ENCODE data around the gene MBLAC1. TPM values are rescaled to one million over a fixed set of nuclear protein-coding genes. Genes with fewer than 3 reads are reported as not detected.

MBLAC1 gene
- total and polyA plus RNA-seq, 2 of the 4 experiments (the other 2 are of a cell fraction): 0.72 to 1.4 TPM

DNA sequence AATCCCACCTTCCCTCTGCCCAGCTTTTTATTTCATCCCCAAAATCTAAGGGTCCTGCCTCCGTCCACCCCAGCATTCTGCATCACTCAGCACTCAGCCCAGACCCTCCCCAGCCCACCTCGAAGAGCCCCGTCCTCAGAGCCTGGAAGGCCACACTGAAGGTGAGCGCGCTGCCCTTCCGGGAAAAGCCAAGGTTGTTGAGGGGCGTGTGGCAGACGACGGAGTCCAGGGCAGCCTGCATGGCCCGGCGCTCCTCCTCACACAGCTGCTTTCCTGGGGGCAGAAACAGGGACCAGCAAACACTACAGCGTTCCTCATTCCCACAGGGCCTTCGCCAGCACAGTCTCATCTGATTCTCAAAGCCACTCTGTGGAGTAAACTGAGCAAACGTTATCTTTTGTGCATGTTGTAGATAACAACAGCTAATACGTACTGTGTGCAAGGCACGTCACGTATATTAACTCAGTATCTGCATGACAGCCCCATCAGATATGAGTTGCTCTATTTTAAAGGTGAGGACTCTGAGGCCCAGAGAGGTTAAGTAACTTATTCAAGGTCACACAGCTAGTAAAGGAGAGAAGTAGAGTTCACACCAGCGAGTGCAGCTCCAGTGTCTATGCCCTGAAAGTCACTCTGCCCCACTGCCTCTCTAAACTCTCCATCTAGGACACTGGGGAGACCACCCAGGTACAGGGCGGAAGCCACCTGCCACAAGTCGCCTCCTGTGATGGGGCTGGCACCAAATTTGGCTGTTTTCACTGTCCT lies 29.0 kb downstream of the MBLAC1 start:
- H3K4ac ChIP-seq (ENCODE audit: low read depth, low read length): no peak overlapping the region
- no peak overlapping the region for H3K18ac ChIP-seq (ENCODE audit: low read depth, low read length)
- H4K8ac ChIP-seq (ENCODE audit: low read depth in 2 of 2, low read length in 2 of 2): no peak overlapping the region
- no peak overlapping the region for H2AK9ac ChIP-seq (replicated peaks; ENCODE audit: low read depth, low read length, poor library complexity)
- peaks cover 23% of the 10 kb centered on the region for H4K20me1 ChIP-seq (ENCODE audit: insufficient read depth, low read length)
- no peak overlapping the region for H3K14ac ChIP-seq (replicated peaks; ENCODE audit: low read depth, low read length)
- H3K4me3 ChIP-seq (ENCODE audit: insufficient read depth, low read depth, low read length): no peak overlapping the region
- dilution Hi-C loops (cut with HindIII; ENCODE audit: low sequenced_read_pairs, unreplicated experiment): no loop called here
- TF ChIP-seq, protein P1, sequence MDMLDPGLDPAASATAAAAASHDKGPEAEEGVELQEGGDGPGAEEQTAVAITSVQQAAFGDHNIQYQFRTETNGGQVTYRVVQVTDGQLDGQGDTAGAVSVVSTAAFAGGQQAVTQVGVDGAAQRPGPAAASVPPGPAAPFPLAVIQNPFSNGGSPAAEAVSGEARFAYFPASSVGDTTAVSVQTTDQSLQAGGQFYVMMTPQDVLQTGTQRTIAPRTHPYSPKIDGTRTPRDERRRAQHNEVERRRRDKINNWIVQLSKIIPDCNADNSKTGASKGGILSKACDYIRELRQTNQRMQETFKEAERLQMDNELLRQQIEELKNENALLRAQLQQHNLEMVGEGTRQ (IDR thresholded peaks at IDR 0.05; ENCODE audit: low read depth, low read length): no peak
- TF ChIP-seq BHLHE40 (IDR thresholded peaks at IDR 0.05; ENCODE audit: low read depth, low read length) (no peak), RCOR1 (IDR thresholded peaks at IDR 0.05; ENCODE audit: insufficient replicate concordance, low read length) (no peak), RAD21 (IDR thresholded peaks at IDR 0.05; ENCODE audit: low read length) (no peak), POLR2A (IDR thresholded peaks at IDR 0.05; ENCODE audit: low read depth, low read length) (no peak), MXI1 (IDR thresholded peaks at IDR 0.05; ENCODE audit: borderline replicate concordance, low read depth, low read length) (no peak), CEBPB (IDR thresholded peaks at IDR 0.05; ENCODE audit: low read depth, low read length) (no peak), CHD1 (IDR thresholded peaks at IDR 0.05; ENCODE audit: low read depth, low read length) (no peak), MAZ (IDR thresholded peaks at IDR 0.05; ENCODE audit: borderline replicate concordance, low read depth, low read length) (no peak), FOS (IDR thresholded peaks at IDR 0.05; ENCODE audit: low read depth, low read length) (no peak), SMC3 (IDR thresholded peaks at IDR 0.05; ENCODE audit: low read depth, low read length) (no peak), MAFK (IDR thresholded peaks at IDR 0.05; ENCODE audit: low read depth, low read length) (no peak), RFX5 (IDR thresholded peaks at IDR 0.05; ENCODE audit: low read depth, low read length) (no peak), NFE2L2 (IDR thresholded peaks at IDR 0.05; ENCODE audit: low read depth, low read length) (no peak)
- TF ChIP-seq, protein P2, sequence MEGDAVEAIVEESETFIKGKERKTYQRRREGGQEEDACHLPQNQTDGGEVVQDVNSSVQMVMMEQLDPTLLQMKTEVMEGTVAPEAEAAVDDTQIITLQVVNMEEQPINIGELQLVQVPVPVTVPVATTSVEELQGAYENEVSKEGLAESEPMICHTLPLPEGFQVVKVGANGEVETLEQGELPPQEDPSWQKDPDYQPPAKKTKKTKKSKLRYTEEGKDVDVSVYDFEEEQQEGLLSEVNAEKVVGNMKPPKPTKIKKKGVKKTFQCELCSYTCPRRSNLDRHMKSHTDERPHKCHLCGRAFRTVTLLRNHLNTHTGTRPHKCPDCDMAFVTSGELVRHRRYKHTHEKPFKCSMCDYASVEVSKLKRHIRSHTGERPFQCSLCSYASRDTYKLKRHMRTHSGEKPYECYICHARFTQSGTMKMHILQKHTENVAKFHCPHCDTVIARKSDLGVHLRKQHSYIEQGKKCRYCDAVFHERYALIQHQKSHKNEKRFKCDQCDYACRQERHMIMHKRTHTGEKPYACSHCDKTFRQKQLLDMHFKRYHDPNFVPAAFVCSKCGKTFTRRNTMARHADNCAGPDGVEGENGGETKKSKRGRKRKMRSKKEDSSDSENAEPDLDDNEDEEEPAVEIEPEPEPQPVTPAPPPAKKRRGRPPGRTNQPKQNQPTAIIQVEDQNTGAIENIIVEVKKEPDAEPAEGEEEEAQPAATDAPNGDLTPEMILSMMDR (conservative IDR thresholded peaks at IDR 0.05; ENCODE audit: low read depth, low read length): no peak
- TF ChIP-seq, protein P3, sequence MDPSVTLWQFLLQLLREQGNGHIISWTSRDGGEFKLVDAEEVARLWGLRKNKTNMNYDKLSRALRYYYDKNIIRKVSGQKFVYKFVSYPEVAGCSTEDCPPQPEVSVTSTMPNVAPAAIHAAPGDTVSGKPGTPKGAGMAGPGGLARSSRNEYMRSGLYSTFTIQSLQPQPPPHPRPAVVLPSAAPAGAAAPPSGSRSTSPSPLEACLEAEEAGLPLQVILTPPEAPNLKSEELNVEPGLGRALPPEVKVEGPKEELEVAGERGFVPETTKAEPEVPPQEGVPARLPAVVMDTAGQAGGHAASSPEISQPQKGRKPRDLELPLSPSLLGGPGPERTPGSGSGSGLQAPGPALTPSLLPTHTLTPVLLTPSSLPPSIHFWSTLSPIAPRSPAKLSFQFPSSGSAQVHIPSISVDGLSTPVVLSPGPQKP (IDR thresholded peaks at IDR 0.05; ENCODE audit: borderline replicate concordance, low read depth, low read length): no peak
- no peaks in the 10 kb centered on the region for H3K9me3 ChIP-seq (ENCODE audit: control insufficient read depth, insufficient read depth, low read length)
- H3K36me3 ChIP-seq (ENCODE audit: control insufficient read depth, insufficient read depth, low read length): peaks cover 42% of the 10 kb centered on the region
- no peak overlapping the region for H2BK15ac ChIP-seq (ENCODE audit: low read depth, low read length)
- H2BK20ac ChIP-seq (ENCODE audit: low read depth, low read length): no peak overlapping the region
- H3K23ac ChIP-seq (ENCODE audit: low read depth, low read length): no peak overlapping the region
- ChIA-PET POLR2A (ENCODE audit: unreplicated experiment) (no interaction called here), CTCF (no interaction called here)
- H3K27ac ChIP-seq (ENCODE audit: insufficient read depth, low read length): no peak overlapping the region
- in situ Hi-C loops (cut with MboI; ENCODE audit: low sequenced_read_pairs): no loop called here
- no peak overlapping the region for H2AFZ ChIP-seq (replicated peaks; ENCODE audit: low read length, poor library complexity)
- H3K9me1 ChIP-seq (ENCODE audit: insufficient read depth, low read length): peaks cover 2% of the 10 kb centered on the region; the same call in 1 of the 2 replicates
- no peak overlapping the region for H3K56ac ChIP-seq (ENCODE audit: extremely low read depth, insufficient read depth, low read length)
- intact Hi-C loops (cut with micrococcal nuclease): no loop called here
- H3K9ac ChIP-seq (ENCODE audit: low read depth, low read length): no peak overlapping the region
- no peak for DNase-seq
- H4K5ac ChIP-seq (ENCODE audit: low read depth, low read length): no peak overlapping the region
- no peaks in the 10 kb centered on the region for H3K27me3 ChIP-seq (ENCODE audit: control insufficient read depth, insufficient read depth, low read length)
- no peak overlapping the region for H2BK5ac ChIP-seq (ENCODE audit: low read depth, low read length, poor library complexity, severe bottlenecking)
- H2BK120ac ChIP-seq (ENCODE audit: low read depth, low read length): no peak overlapping the region
- ATAC-seq (ENCODE audit: low read depth): no peak
- H3K4me1 ChIP-seq (ENCODE audit: control insufficient read depth, insufficient read depth, low read length): peaks cover 6% of the 10 kb centered on the region
- no TSS peak for BruUV-seq (replicated peaks)
- no peak overlapping the region for H3K4me2 ChIP-seq (ENCODE audit: low read depth, low read length)
- H3K79me1 ChIP-seq (ENCODE audit: low read depth in 1 of 2, low read length in 2 of 2): peaks cover 19 to 65% of the 10 kb centered on the region in 2 experiments
- no peak overlapping the region for H2AK5ac ChIP-seq (ENCODE audit: low read depth, low read length)
- WGBS, 2 experiments (ENCODE audit: extremely low coverage in 2 of 2, insufficient read length in 1 of 2): 89% methylated on average over 9 of the region's 20 CpGs; no CpG with 5 or more reads in 1 of the 2 experiments
- no peak overlapping the region for H4K91ac ChIP-seq (ENCODE audit: insufficient read depth, low read depth, low read length)
